RPMI7951 (cell line): Measurements from ENCODE around the gene NAV3. TPM values are rescaled to one million over a fixed set of nuclear protein-coding genes. Genes with fewer than 3 reads are reported as not detected.
"Not testable (repeated sequence)": the region's sequence is repeated elsewhere in the genome, so short reads cannot be mapped to it uniquely, and the experiment has no call there.

Experiments
- DNase-seq: peaks from one replicate; pipeline ENCODE4 v3.0.0-alpha.2; 2012; ENCODE audit warnings: low read depth
- total RNA-seq: library from RNA; depleted of rRNA; stranded (reverse); fragments of >200 nt; shearing (Covaris generic); gene quantifications from 2 replicates; pipeline ENCODE4 v1.2.3, GENCODE V29; 2014

Gene NAV3
- total RNA-seq, 1 experiment from 2014 or later, result 21.5 TPM

DNA sequence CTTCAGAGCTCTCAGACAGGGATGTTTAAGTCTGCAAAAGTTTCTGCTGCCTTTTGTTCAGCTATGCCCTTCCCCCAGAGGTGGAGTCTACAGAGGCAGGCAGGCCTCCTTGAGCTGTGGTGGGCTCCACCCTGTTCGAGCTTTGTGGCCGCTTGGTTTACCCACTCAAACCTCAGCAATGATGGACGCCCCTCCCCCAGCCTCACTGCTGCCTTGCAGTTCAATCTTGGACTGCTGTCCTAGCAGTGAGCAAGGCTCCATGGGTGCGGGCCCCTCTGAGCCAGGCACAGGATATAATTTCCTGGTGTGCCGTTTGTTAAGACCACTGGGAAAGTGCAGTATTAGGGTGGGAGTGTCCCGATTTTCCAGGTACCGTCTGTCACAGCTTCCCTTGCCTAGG is 427.0 kb downstream of the NAV3 start:
- not testable (repeated sequence) for DNase-seq

- no peak for DNase-seq
Measured at GRCh38 chr12:78260976-78261375, 430.3 kb downstream of the NAV3 start.

DNA sequence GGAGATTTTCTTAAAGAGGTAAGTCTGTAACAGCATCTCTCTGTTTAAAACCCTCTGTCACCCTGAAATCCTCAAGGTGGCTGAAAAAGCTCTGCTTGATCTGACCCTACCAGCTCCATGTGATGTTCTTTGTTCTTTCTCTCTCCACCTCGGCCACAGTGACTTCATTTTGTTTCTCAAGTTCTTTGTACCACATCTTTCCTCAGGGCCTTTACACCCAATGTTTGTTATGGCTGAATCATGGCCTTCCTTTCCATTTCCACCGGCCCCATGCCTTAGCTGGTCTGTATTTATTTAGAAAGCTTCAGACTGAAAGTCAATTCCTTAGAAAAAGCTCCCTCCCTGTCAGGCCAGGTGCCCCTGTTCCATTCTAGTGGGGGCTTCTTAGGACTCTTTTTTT is 431.2 kb downstream of the NAV3 start:
- DNase-seq, result no peak
